SU-DHL-6 (cell line): ENCODE data around the gene HSD17B14.
"Not testable (repeated sequence)": the region's sequence is repeated elsewhere in the genome, so short reads cannot be mapped to it uniquely, and the experiment has no call there.

ENCODE experiments used
- H2AFZ ChIP-seq: fragments of 200-600 bp; sonication (generic); 2 replicates; pipeline ENCODE4 v1.6.1; 2014; ENCODE audit warnings: low read depth, mild to moderate bottlenecking, moderate library complexity, mixed read lengths, antibody characterized with exemption, low read length; ENCODE audit not compliant: severe bottlenecking
- H3F3A ChIP-seq: fragments of 200-600 bp; shearing (Covaris generic); 2 replicates; pipeline ENCODE4 v1.6.0; 2016; ENCODE audit warnings: antibody characterized with exemption, mild to moderate bottlenecking; ENCODE audit not compliant: insufficient read depth
- H3K27ac ChIP-seq: fragments of 200-600 bp; sonication (generic); 2 replicates; pipeline ENCODE4 v1.5.1; 2016; ENCODE audit warnings: low read depth, mild to moderate bottlenecking, low read length, moderate library complexity, mixed read lengths
- H3K27me3 ChIP-seq: fragments of 200-600 bp; sonication (generic), shearing (Covaris generic); 2 replicates; pipeline ENCODE4 v1.6.0; 2014; ENCODE audit warnings: mild to moderate bottlenecking, low read length
- H3K36me3 ChIP-seq: fragments of 200-600 bp; sonication (generic); 2 replicates; pipeline ENCODE4 v1.6.1; 2014; ENCODE audit warnings: mild to moderate bottlenecking, low read length, mixed read lengths
- H3K4me2 ChIP-seq: fragments of 300-600, 200-600 bp; shearing (Covaris generic), sonication (generic); 2 replicates; pipeline ENCODE4 v1.6.0; 2014; ENCODE audit warnings: low read length, low read depth, mild to moderate bottlenecking; ENCODE audit not compliant: poor library complexity, severe bottlenecking
- H3K4me3 ChIP-seq: fragments of 200-600 bp; sonication (generic); 2 replicates; pipeline ENCODE4 v1.5.1; 2014; ENCODE audit warnings: antibody characterized with exemption, low read length, mild to moderate bottlenecking, mixed read lengths; ENCODE audit not compliant: insufficient read depth, poor library complexity, severe bottlenecking
- H3K79me2 ChIP-seq: fragments of 200-600 bp; sonication (generic); 2 replicates; pipeline ENCODE4 v1.6.1; 2014; ENCODE audit warnings: mild to moderate bottlenecking, low read length, moderate library complexity; ENCODE audit not compliant: insufficient read depth
- H3K9ac ChIP-seq: fragments of 200-600 bp; sonication (generic); 2 replicates; pipeline ENCODE4 v1.7.0; 2014; ENCODE audit warnings: mild to moderate bottlenecking, low read length
- H3K9me2 ChIP-seq: fragments of 200-600 bp; sonication (generic); replicated peaks from 2 replicates; pipeline ENCODE4 v1.6.1; 2014; ENCODE audit warnings: low read length; ENCODE audit not compliant: insufficient read depth
- H3K9me3 ChIP-seq: fragments of 200-600 bp; sonication (generic); 2 replicates; pipeline ENCODE4 v1.6.1; 2014; ENCODE audit warnings: low read length, mixed read lengths; ENCODE audit not compliant: insufficient read depth
- H4K20me1 ChIP-seq: fragments of 200-600 bp; sonication (generic); 2 replicates; pipeline ENCODE4 v1.6.1; 2014; ENCODE audit warnings: low read depth, mild to moderate bottlenecking, antibody characterized with exemption, low read length, moderate library complexity, mixed read lengths
- EZH2phosphoT487 ChIP-seq: fragments of 200-600 bp; sonication (generic), shearing (Covaris generic); conservative IDR thresholded peaks from 2 replicates; pipeline ENCODE4 v1.6.1; 2018; ENCODE audit warnings: mild to moderate bottlenecking, antibody characterized with exemption, low read length, moderate library complexity, mixed read lengths
- TF ChIP-seq, protein P1 (sequence below): fragments of 200-600 bp; sonication (generic); IDR thresholded peaks from one replicate; pipeline ENCODE4 v1.5.1; 2017; ENCODE audit warnings: antibody characterized with exemption, mild to moderate bottlenecking, low read length, moderate library complexity; ENCODE audit not compliant: insufficient read depth, poor library complexity, severe bottlenecking

Gene HSD17B14

DNA sequence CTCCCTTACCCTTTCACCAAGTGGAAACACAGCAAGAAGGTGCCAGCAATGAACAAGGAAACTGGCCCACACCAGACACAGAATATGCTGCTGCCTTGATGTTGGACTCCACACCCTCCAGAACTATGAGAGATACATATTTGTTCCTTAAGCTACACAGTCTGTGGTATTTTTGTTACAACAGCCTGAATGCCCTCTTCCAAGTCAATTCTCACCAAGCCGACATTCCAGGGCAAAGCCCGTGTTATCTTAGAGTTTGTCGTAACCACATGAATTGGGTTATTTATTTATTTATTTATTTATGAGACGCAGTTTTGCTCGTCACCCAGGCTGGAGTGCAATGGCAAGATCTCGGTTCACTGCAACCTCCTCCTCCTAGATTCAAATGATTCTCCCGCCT, 66.0 kb downstream of the HSD17B14 start:
- H2AFZ ChIP-seq = no peak overlapping the region
- H3K9me2 ChIP-seq = no peaks in the 10 kb centered on the region
- no peak overlapping the region for H3K4me2 ChIP-seq
- no peaks in the 10 kb centered on the region for H3K79me2 ChIP-seq
- H3F3A ChIP-seq = no peaks in the 10 kb centered on the region
- no peak overlapping the region for H3K27ac ChIP-seq
- no peak for TF ChIP-seq EZH2phosphoT487
- TF ChIP-seq, protein P1, sequence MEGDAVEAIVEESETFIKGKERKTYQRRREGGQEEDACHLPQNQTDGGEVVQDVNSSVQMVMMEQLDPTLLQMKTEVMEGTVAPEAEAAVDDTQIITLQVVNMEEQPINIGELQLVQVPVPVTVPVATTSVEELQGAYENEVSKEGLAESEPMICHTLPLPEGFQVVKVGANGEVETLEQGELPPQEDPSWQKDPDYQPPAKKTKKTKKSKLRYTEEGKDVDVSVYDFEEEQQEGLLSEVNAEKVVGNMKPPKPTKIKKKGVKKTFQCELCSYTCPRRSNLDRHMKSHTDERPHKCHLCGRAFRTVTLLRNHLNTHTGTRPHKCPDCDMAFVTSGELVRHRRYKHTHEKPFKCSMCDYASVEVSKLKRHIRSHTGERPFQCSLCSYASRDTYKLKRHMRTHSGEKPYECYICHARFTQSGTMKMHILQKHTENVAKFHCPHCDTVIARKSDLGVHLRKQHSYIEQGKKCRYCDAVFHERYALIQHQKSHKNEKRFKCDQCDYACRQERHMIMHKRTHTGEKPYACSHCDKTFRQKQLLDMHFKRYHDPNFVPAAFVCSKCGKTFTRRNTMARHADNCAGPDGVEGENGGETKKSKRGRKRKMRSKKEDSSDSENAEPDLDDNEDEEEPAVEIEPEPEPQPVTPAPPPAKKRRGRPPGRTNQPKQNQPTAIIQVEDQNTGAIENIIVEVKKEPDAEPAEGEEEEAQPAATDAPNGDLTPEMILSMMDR = no peak
- H4K20me1 ChIP-seq = no peaks in the 10 kb centered on the region
- H3K9me3 ChIP-seq = no peaks in the 10 kb centered on the region
- no peaks in the 10 kb centered on the region for H3K27me3 ChIP-seq
- no peaks in the 10 kb centered on the region for H3K36me3 ChIP-seq
- H3K4me3 ChIP-seq = no peak overlapping the region
- no peak overlapping the region for H3K9ac ChIP-seq

DNA sequence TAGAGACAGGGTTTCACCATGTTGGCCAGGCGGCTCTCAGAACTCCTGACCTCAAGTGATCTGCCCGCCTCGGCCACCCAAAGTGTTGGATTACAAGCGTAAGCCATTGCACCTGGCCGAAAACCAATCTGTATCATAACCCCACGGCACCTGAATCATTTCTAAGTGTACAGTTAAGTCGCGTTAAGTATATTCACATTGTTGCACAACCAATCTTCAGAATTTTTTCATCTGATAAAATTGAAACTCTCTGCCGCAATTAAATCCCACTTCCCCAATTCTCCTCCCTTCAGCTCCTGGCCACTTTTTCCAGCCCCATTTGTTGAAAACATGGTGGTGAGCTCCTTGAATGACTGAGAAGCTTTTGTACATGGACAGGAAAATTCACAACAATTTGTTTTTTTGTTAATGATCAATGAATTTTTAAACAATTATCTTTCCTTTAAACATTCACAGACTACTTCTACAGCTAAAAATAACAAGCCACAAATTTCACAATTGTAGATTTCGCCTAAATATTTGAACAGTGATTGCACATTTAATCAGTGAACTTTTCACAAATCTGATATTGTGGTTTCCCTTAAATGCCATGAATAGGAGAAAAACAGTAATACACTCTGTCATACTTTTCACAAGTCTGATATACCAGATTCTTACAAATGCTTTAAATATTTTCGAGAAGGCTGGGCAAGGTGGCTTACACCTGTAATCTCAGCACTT, 67.1 kb downstream of the HSD17B14 start:
- no peak overlapping the region for H3K4me2 ChIP-seq
- H3K27me3 ChIP-seq = no peaks in the 10 kb centered on the region
- no peaks in the 10 kb centered on the region for H4K20me1 ChIP-seq
- H3K36me3 ChIP-seq = no peaks in the 10 kb centered on the region
- no peaks in the 10 kb centered on the region for H3F3A ChIP-seq
- no peak overlapping the region for H3K9ac ChIP-seq
- H3K9me2 ChIP-seq = no peaks in the 10 kb centered on the region
- no peaks in the 10 kb centered on the region for H3K79me2 ChIP-seq
- no peak overlapping the region for H2AFZ ChIP-seq
- no peaks in the 10 kb centered on the region for H3K9me3 ChIP-seq
- H3K27ac ChIP-seq = no peak overlapping the region
- no peak overlapping the region for H3K4me3 ChIP-seq
- TF ChIP-seq, protein P1 = no peak
- TF ChIP-seq EZH2phosphoT487 = no peak

DNA sequence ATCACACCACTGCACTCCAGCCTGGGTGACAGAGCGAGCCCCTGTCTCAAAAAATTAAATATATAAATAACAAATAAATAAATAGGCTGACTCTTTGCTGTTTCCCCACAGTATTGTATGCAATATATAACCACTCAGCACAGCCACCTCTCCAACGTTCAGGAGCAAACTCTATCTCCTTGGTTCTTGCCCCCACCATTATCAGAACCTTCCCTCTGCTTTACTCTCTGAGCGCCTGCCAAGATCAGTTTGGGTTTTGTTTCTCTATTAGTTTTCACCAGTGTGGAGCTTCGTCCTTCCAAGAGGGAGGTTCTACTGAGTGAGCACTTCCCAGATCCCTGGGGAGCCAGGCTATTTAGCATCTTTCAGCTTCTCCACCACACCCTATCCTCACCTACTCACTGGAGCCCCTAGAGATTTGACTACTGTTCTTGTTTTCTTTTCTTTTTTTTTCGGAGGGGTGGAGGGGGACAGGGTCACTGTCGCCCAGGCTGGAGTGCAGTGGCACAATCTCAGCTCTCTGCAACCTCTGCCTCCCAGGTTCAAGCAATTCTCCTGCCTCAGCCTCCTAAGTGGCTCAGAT, 68.0 kb downstream of the HSD17B14 start:
- not testable (repeated sequence) for H3K4me3 ChIP-seq, H3F3A ChIP-seq, H3K4me2 ChIP-seq, H3K9me2 ChIP-seq, H3K36me3 ChIP-seq, H3K27ac ChIP-seq, H3K9ac ChIP-seq, H4K20me1 ChIP-seq, H3K79me2 ChIP-seq, H3K27me3 ChIP-seq, H2AFZ ChIP-seq, H3K9me3 ChIP-seq

DNA sequence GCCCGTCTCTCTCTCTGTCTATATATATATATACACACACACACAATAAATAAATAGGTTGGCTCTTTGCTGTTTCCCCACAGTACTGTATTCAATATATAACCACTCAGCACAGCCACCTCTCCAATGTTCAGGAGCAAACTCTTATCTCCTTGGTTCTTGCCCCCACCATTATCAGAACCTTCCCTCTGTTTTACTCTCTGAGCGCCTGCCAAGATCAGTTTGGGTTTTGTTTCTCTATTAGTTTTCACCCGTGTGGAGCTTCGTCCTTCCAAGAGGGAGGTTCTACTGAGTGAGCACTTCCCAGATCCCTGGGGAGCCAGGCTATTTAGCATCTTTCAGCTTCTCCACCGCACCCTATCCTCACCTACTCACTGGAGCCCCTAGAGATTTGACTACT, 70.5 kb downstream of the HSD17B14 start:
- not testable (repeated sequence) for H2AFZ ChIP-seq, H3K27ac ChIP-seq, H3K4me2 ChIP-seq, H3K9me3 ChIP-seq, H3K9ac ChIP-seq, H3K9me2 ChIP-seq, H3F3A ChIP-seq, H3K79me2 ChIP-seq, H4K20me1 ChIP-seq, H3K4me3 ChIP-seq, H3K36me3 ChIP-seq, H3K27me3 ChIP-seq
